GM12892 (cell line): ENCODE data around the gene HIVEP2.

Experiments used
- DNase-seq: peaks from one replicate; pipeline ENCODE4 v3.0.0; 2011; ENCODE audit not compliant: insufficient read length
- FAIRE-seq: peaks from 2 replicates; lab custom pipeline; 2011; peaks lifted over from hg19 to GRCh38; lab: Jason Lieb, UNC
- POLR2A ChIP-seq: IDR thresholded peaks from 2 replicates; pipeline ENCODE4 v1.6.1; 2011; ENCODE audit warnings: low read depth, low read length, control low read depth
- POLR2AphosphoS5 ChIP-seq: IDR thresholded peaks from 2 replicates; pipeline ENCODE4 v1.6.1; 2011; ENCODE audit warnings: low read depth, low read length, control low read depth
- TAF1 ChIP-seq: IDR thresholded peaks from 2 replicates; pipeline ENCODE4 v1.6.1; 2011; ENCODE audit warnings: low read depth, mild to moderate bottlenecking, control low read depth, low read length, borderline replicate concordance

HIVEP2 gene

DNA sequence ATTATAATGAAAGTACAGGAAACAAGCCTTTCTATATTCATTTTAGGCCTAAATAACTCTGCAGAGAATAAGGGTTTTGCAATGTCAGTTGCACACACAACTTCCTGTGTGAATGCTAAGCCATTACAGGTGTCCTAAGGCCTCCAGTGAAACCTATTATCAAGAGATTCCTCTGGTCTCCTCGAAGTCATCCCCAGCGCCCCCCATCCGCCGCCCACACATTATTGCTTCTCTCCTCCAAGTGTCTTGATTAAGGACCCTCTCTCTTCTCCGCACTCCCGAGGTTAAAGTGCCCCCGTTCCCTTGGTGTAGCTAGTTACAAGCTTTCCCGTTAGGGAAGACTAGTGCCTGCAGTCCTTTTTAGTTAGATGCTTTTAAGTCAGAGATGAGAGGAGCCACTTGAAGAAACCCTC lies 1.3 kb downstream of the HIVEP2 start:
- FAIRE-seq: peak; percentile 68

DNA sequence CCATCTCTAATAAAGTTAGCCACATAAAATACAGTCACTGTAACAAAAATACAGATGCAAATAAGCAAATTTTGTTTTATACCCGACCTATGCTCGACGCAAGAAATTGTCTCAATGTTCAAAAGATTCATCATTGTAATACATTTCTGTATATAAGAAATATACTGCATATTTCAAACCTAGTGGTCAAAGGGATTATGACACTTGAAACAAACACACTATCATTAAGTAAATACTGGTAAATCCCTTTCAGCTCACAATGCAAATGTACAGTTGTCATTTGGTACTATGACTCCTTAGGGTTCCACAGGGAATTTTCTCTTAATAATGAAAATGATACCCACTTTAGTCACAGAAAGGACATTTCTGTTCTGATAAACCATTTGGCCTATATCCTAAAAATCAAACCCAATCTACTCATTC lies 2.2 kb downstream of the HIVEP2 start:
- DNase-seq (no peak), FAIRE-seq (no peak)
- no peak for TF ChIP-seq POLR2AphosphoS5
- no peak for TF ChIP-seq TAF1
- no peak for TF ChIP-seq POLR2A

More for the DNA sequence above, 1.3 kb downstream of the HIVEP2 start:
- DNase-seq: no peak
- TF ChIP-seq POLR2A (no peak), TAF1 (no peak), POLR2AphosphoS5 (no peak)

- DNase-seq (no peak), FAIRE-seq (no peak)
- no peak for TF ChIP-seq POLR2AphosphoS5
- TF ChIP-seq TAF1: no peak
- TF ChIP-seq POLR2A: no peak
Measured at GRCh38 chr6:142942238-142942637, 2.7 kb downstream of the HIVEP2 start.

DNA sequence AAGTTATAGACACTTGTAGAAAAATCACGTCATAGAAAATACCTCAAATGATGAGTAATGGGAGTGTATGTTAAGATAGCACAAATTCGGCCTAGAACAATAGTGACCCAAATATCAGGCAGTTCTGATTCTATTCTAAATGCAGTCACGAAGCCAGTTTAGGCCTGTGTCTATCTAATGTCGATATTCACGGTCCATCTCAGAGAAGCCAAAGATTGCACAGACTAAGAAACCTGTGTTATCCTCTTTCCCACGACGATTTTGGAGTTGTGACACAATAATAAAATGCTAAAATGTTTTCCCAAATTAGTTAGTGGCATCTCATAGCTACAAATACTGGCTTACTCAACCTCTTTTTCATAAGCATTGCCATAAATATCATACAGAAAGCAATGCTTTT lies 4.0 kb downstream of the HIVEP2 start:
- FAIRE-seq: no peak
- TF ChIP-seq TAF1 (no peak), POLR2A (no peak)
- DNase-seq: no peak

- TF ChIP-seq TAF1: no peak
- no peak for TF ChIP-seq POLR2AphosphoS5
- no peak for TF ChIP-seq POLR2A
- DNase-seq: no peak
- FAIRE-seq: no peak
Measured at GRCh38 chr6:142940487-142940886, 4.5 kb downstream of the HIVEP2 start.

- TF ChIP-seq POLR2A: no peak
- no peak for TF ChIP-seq POLR2AphosphoS5
- no peak for TF ChIP-seq TAF1
- no peak for DNase-seq
Measured at GRCh38 chr6:142938510-142938909, 6.5 kb downstream of the HIVEP2 start.

DNA sequence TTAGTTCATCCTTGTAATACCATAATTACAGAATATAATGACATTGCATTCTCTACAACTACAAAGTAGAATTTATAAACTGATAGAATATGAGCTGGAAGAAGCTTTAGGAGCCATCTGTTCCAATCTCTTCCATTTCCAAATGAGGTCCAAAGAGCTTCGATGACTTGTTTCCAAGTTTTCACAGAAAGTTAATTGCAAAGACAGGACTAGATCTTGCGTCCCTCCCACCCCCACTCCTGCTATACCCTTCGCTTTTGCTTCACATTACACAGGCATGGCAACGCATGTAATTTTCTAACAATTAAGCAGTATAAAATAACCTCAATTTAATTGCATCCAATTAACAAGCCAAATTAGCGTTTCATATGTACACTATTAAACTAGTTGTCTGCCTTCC lies 7.0 kb downstream of the HIVEP2 start:
- no peak for FAIRE-seq
- no peak for TF ChIP-seq POLR2A
- no peak for TF ChIP-seq TAF1
- TF ChIP-seq POLR2AphosphoS5: no peak
- DNase-seq: no peak

More at GRCh38 chr6:142938510-142938909, 6.5 kb downstream of the HIVEP2 start:
- FAIRE-seq: no peak

- TF ChIP-seq POLR2AphosphoS5 (no peak), POLR2A (0 out of 2 replicates have a peak, but pooled peaks have one; percentile 33), TAF1 (no peak)
- peak; percentile 76 for FAIRE-seq
- DNase-seq: no peak
Measured at GRCh38 chr6:142935553-142936517, 9.1 kb downstream of the HIVEP2 start.

DNA sequence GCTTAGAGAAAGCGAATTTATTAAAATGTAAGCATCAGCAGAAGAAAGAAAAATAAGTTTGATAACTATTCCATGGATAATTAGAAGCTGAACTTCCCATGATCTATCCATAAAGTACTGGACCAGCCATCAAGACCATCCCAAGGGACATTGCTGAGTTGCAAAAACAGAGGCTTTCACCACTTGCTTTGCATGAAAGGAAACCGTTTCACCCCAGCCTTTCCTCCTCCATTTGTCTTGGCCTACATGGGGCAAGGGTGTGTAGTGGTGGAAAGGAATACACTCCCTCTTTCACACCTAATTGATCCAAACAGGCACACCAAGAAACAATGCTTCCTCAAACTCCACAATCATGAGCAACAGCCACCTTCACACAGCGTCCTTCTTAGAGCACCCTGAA lies 10.4 kb downstream of the HIVEP2 start:
- no peak for DNase-seq
- TF ChIP-seq POLR2A (no peak), POLR2AphosphoS5 (no peak), TAF1 (no peak)
- peak; percentile 86 for FAIRE-seq

GRCh38 chr6:142934106-142934505 lies 10.9 kb downstream of the HIVEP2 start:
- FAIRE-seq: no peak
- TF ChIP-seq POLR2AphosphoS5 (no peak), POLR2A (no peak), TAF1 (no peak)
- no peak for DNase-seq

DNA sequence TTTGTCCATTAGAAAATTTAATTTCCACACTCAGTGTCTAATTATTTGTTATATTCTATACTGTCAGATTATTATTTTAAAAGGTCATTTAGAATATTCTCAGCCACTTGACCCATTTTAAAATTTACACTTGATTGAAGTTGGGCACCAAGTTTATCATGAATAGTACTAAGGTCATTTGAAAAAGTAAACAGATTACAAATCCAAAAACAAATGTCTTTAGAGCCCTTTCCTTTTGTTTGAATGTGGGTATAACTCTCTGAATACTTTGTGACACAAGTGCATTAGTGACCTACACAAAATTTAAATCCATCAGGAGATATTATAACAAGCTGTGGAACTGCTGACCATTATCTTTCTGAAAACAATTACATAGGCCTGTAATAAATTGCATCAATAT lies 11.3 kb downstream of the HIVEP2 start:
- TF ChIP-seq TAF1: no peak
- TF ChIP-seq POLR2A: no peak
- no peak for TF ChIP-seq POLR2AphosphoS5
- FAIRE-seq: no peak
- no peak for DNase-seq

- DNase-seq (no peak), FAIRE-seq (peak; percentile 9)
- no peak for TF ChIP-seq POLR2AphosphoS5
Measured at GRCh38 chr6:142932889-142933288, 12.1 kb downstream of the HIVEP2 start.

DNA sequence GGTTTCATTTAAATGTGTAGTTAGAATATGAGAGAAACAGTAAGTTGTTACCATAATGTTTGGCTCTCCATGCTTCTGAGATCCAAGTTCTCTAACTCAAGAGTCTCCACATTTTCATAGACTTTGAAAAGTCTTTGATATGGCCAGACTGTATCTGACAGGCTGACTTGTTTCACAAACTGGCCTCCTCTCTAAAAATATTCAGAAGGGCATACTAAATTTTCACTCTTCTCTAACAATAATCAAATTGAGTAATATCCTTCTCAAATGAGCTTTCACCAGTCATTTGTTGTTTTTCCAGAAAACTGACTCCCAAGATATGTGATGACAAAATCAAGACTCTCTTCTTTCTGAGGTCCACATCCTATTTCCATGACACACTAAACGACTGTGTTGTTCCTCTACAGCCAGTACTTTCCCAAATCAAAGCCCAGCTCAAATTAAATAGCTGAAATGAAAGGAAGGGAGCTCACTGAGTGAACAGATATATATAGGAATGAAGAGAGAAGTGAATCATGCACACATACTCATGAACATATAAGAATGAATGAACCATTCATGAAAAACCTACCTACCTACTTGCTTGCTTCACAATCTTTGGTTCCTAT lies 15.1 kb downstream of the HIVEP2 start:
- TF ChIP-seq POLR2A: no peak
- TF ChIP-seq TAF1: no peak
- no peak for TF ChIP-seq POLR2AphosphoS5
- no peak for DNase-seq
- no peak for FAIRE-seq
